Embryonic facial prominence (tissue), 1 donor: ENCODE results near the gene MMS19.

Source experiments
- DNase-seq: peaks from one replicate; pipeline ENCODE4 v3.0.0-alpha.2; 2016; ENCODE audit errors: extremely low spot score

MMS19 gene

GRCh38 chr10:97468162-97468561, 30.1 kb downstream of the MMS19 start:
- DNase-seq, result no peak

GRCh38 chr10:97466755-97467154, 31.5 kb downstream of the MMS19 start:
- DNase-seq, result no peak

GRCh38 chr10:97465982-97466381, 32.2 kb downstream of the MMS19 start:
- no peak for DNase-seq

GRCh38 chr10:97464226-97464625, 34.0 kb downstream of the MMS19 start:
- DNase-seq, result no peak

- DNase-seq, result no peak
These were observed 34.7 kb downstream of the MMS19 start for GRCh38 chr10:97463363-97464132.

GRCh38 chr10:97462309-97462708, 35.9 kb downstream of the MMS19 start:
- DNase-seq, result no peak

GRCh38 chr10:97459933-97460332, 38.3 kb downstream of the MMS19 start:
- DNase-seq, result no peak

- DNase-seq, result no peak
These were observed 39.1 kb downstream of the MMS19 start for GRCh38 chr10:97459111-97459510.

GRCh38 chr10:97456686-97457065, 41.5 kb downstream of the MMS19 start:
- no peak for DNase-seq

- no peak for DNase-seq
These were observed 42.1 kb downstream of the MMS19 start for GRCh38 chr10:97456034-97456685.

- DNase-seq, result no peak
These were observed 43.7 kb downstream of the MMS19 start for GRCh38 chr10:97454330-97455036.

GRCh38 chr10:97452352-97452751, 45.9 kb downstream of the MMS19 start:
- DNase-seq, result no peak

- no peak for DNase-seq
These were observed 46.6 kb downstream of the MMS19 start for GRCh38 chr10:97451605-97452004.

- no peak for DNase-seq
These were observed 47.4 kb downstream of the MMS19 start for GRCh38 chr10:97450828-97451227.

- peak; percentile 95 for DNase-seq
These were observed 52.2 kb downstream of the MMS19 start, which contains the start of the genes EXOSC1 and ZDHHC16 for GRCh38 chr10:97445722-97446639. Gene EXOSC1 (minus strand): TSS chr10:97446006. CDS start chr10:97445985, 21 bp downstream. Gene ZDHHC16 (plus strand): TSS chr10:97446175. CDS start chr10:97451676, 5,501 bp downstream.

GRCh38 chr10:97445357-97445721, 52.9 kb downstream of the MMS19 start:
- DNase-seq, result no peak

GRCh38 chr10:97444212-97444611, 54.0 kb downstream of the MMS19 start:
- no peak for DNase-seq

GRCh38 chr10:97442277-97442676, 55.9 kb downstream of the MMS19 start:
- DNase-seq, result no peak

GRCh38 chr10:97435211-97435610, 63.0 kb downstream of the MMS19 start:
- no peak for DNase-seq

GRCh38 chr10:97434557-97434956, 63.7 kb downstream of the MMS19 start:
- DNase-seq, result no peak

GRCh38 chr10:97434055-97434454, 64.2 kb downstream of the MMS19 start:
- no peak for DNase-seq

GRCh38 chr10:97428572-97428981, 69.6 kb downstream of the MMS19 start:
- DNase-seq, result no peak
